ENCODE results near the gene VSIG10L. TPM values are rescaled to one million over a fixed set of nuclear protein-coding genes. Genes with fewer than 3 reads are reported as not detected.

VSIG10L gene
- total RNA-seq, 4 donors from 2014 or later: 0.20 to 0.75 (median 0.34) TPM

DNA sequence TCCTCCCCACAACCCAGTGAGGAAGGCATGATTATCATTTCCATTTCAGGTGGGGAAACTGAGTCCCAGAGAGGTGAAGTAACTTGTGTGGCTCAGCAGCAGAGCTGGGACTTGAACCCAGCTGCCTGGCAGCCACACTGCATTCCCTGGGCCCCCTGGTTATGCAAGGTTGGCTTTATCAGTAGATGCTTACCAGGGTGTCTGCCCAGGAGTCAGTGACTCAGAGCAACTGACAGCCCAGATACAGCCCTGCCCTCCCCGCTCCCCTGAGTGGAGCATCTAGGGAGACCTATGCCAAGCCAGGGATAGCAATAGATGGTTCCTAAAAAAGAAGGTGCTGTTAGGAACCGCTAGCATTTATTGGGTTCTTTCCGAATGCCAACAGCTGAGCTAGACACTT lies 24.6 kb downstream of the VSIG10L start:
- H3K36me3 ChIP-seq: no peaks in the 10 kb centered on the region
- H3K27ac ChIP-seq: no peak overlapping the region
- in situ Hi-C loops (cut with MboI; ENCODE audit: low sequenced_read_pairs in 4 of 4) (no loop called here), intact Hi-C loops (cut with DNase I; ENCODE audit: low total_unique reads) (no loop called here)
- H3K9me3 ChIP-seq: no peaks in the 10 kb centered on the region
- DNase-seq: no peak
- no peaks in the 10 kb centered on the region for H3K4me1 ChIP-seq
- ATAC-seq: no peak
- H3K27me3 ChIP-seq: peaks cover under 1 to 6% (median 2%) of the 10 kb centered on the region in 3 donors
- TF ChIP-seq CTCF (IDR thresholded peaks at IDR 0.05 in 4 of 5, conservative IDR thresholded peaks at IDR 0.05 in 1 of 5): no peak
- TF ChIP-seq POLR2A (IDR thresholded peaks at IDR 0.05): no peak
- H3K4me3 ChIP-seq: no peak overlapping the region

- in situ Hi-C loops (cut with MboI; ENCODE audit: low sequenced_read_pairs in 4 of 4) (no loop called here), intact Hi-C loops (cut with DNase I; ENCODE audit: low total_unique reads) (no loop called here)
- Histone ChIP-seq H3K27ac (no peak overlapping the region), H3K4me3 (no peak overlapping the region), H3K36me3 (no peaks in the 10 kb centered on the region), H3K4me1 (no peaks in the 10 kb centered on the region), H3K27me3 (peaks cover 6 to 12% (median 9%) of the 10 kb centered on the region in 3 donors), H3K9me3 (no peaks in the 10 kb centered on the region)
- no peak for DNase-seq
- TF ChIP-seq CTCF (IDR thresholded peaks at IDR 0.05 in 4 of 5, conservative IDR thresholded peaks at IDR 0.05 in 1 of 5): no peak
- TF ChIP-seq POLR2A (IDR thresholded peaks at IDR 0.05): no peak
- ATAC-seq: no peak
Observed at GRCh38 chr19:51316688-51317087, 25.3 kb downstream of the VSIG10L start.

DNA sequence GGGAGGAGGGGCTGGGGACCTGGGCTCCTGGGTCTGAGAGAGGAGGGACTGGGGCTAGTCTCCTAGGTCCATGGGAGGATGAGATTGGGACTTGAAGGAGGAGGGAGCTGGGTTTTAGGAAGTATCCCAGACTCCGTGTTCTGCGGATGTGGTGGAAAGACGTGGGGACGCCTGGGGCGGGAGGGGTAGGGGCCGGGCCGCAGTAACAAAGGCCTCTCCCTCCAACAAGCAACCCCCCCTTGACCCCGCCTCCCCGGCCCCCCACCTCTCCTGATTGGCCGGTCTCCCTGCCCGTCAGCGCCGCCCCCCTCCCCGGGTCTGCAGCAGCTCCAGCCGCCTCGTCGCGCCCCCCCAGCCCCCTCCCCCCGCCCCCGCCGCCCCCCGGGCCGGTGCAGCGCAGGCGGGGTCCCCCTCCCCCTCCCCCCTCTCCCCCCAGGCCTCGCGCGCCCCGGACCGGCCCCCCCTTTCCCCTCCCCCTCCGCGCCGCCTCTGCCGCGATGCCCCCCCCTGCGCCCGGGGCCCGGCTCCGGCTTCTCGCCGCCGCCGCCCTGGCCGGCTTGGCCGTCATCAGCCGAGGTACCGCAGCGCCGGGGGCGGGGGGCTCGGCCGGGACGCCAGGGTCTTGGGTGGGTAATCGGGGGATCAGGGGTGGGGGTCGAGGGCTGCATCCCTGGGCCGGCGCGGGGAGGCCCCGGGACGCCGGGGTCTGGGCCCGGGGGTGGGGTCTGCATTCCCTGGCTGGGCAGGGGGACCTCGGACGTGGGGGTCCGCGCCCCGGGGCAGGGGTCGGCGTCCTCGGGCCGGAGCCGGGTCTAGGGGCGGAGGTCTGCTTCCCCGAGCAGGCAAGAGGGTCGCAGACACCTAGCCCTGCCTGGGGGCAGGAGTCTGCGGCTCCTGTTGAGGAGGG lies 30.3 kb downstream of the VSIG10L start, which contains the start of gene IGLON5:
IGLON5 (plus strand) TSS at position 294 of the 907 bp plus-strand sequence; CDS start at position 498, 204 bp downstream.
- H3K27me3 ChIP-seq: peaks cover 9 to 23% (median 15%) of the 10 kb centered on the region in 3 donors
- H3K27ac ChIP-seq: no peak within 1 kb of the TSS
- DNase-seq (no peak), ATAC-seq (no peak)
- no peaks in the 10 kb centered on the region for H3K9me3 ChIP-seq
- H3K4me1 ChIP-seq: no peaks in the 10 kb centered on the region
- intact Hi-C loops (cut with DNase I; ENCODE audit: low total_unique reads): no loop called here
- TF ChIP-seq CTCF (IDR thresholded peaks at IDR 0.05 in 4 of 5, conservative IDR thresholded peaks at IDR 0.05 in 1 of 5): no peak
- no peak for TF ChIP-seq POLR2A (IDR thresholded peaks at IDR 0.05)
- H3K4me3 ChIP-seq: no peak within 1 kb of the TSS
- in situ Hi-C loops (cut with MboI; ENCODE audit: low sequenced_read_pairs in 4 of 4): no loop called here
- H3K36me3 ChIP-seq: no peaks in the 10 kb centered on the region

DNA sequence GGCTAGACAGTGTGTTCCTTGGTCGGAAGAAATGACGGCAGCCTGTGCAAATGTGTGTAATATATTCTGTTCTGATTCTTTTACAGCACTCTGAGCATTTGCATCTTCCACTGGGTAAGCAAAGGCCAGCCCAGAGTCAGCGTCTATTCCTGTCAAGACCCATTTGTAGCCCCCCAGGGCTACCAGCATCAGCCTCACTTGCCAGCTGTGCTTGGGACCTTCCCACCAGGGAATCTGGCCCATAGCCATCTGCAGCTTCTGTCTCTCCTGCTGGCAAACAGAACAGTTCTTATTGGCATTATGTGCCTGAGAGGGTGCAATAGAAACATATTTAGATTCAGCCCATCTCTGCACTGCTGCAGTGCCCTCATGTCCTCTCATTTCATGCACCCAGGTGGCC lies 36.5 kb downstream of the VSIG10L start:
- ATAC-seq (no peak), DNase-seq (no peak)
- Histone ChIP-seq H3K9me3 (no peaks in the 10 kb centered on the region), H3K4me3 (no peak overlapping the region), H3K27me3 (peaks cover 0 to 17% (median 8%) of the 10 kb centered on the region in 3 donors), H3K36me3 (no peaks in the 10 kb centered on the region), H3K27ac (no peak overlapping the region), H3K4me1 (no peaks in the 10 kb centered on the region)
- TF ChIP-seq POLR2A (IDR thresholded peaks at IDR 0.05) (no peak), CTCF (IDR thresholded peaks at IDR 0.05 in 4 of 5, conservative IDR thresholded peaks at IDR 0.05 in 1 of 5) (no peak)
- in situ Hi-C loops (cut with MboI; ENCODE audit: low sequenced_read_pairs in 4 of 4): no loop called here
- intact Hi-C loops (cut with DNase I; ENCODE audit: low total_unique reads): no loop called here
